GM18873 (cell line): Measurements from ENCODE around the gene RABGAP1L.
"Not testable (repeated sequence)": the region's sequence is repeated elsewhere in the genome, so short reads cannot be mapped to it uniquely, and the experiment has no call there.

Source experiments
- ATAC-seq: cut with Tn5 transposase; IDR thresholded peaks from one replicate; pipeline ENCODE4 v1.9.1; 2021; ENCODE audit warnings: mild to moderate bottlenecking, moderate library complexity, moderate number of reproducible peaks; ENCODE audit not compliant: unreplicated experiment, low FRiP score

The RABGAP1L gene

DNA sequence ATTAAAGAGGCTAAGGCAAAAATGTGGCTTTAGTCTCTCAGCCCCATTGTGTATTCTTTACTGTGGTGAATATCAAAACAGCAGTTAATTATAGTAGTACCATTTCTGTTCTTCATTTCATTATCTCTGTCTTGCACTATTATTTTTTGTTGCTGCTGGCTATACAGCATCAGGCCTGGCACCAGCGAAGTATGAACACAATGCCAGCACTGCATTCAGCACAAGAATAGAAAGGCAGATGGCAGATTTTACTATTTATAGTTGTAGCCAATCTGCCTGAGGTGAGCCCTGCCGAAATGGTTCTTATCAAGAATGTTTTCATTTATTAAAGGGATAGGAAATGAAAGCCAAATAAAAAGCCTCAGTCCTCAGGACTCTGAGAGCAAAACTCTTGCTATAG, 360.5 kb downstream of the RABGAP1L start:
- no peak for ATAC-seq

DNA sequence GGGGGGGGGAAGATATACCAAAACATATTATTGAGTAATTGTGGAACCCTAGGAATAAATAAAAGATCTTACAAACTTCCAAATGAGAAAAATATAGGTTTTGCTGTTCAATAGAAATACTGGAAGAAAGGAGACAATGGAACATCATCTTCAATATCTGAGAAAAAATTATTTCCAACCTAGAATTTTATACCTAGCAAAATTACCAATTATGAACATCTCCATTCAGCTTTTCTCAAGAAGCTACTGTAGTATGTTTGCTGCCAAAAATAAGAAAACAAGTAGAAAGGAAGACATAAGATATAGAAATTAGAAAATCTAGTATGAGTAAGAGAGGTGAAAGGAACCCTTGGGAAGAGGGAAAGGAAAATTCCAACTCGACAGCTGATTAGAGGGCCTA, 372.4 kb downstream of the RABGAP1L start:
- ATAC-seq = no peak

DNA sequence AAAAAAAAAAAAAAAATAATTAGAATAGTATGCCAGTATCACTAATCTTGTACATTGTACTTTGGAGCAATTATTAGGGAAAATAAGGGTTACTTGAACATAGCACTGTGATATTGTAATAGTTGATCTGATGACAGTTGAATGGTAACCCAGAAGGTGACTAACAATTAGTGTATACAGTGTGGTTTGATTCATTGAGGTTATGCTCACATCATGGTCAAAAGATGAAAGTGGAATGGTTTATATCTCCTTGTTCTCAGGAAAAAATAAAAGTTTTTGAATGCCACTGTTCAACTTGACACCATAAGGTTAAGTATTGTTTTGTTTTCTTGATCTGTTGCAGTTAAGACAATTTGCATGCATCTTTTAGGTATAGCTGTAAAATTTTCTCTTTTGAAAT, 375.5 kb downstream of the RABGAP1L start:
- ATAC-seq = no peak

DNA sequence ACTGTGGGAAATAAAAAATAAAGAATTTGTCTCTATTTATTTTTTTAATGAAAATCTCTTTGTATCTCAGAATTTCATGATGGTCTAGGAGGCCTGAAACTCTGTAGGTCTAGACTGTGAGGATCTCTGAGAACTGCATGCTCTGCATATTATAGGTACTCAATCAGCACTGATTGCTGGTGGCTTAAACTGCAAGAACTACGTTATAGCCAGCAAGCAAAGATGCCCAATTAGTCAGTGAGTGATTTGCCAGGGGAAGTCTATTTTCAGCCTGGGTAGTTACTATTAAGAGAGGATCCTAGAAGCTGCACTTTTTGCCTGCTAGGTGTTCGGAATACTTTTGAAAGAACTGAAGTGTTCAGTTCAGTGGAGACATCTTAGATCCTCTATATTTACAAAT, 375.9 kb downstream of the RABGAP1L start:
- ATAC-seq = no peak

DNA sequence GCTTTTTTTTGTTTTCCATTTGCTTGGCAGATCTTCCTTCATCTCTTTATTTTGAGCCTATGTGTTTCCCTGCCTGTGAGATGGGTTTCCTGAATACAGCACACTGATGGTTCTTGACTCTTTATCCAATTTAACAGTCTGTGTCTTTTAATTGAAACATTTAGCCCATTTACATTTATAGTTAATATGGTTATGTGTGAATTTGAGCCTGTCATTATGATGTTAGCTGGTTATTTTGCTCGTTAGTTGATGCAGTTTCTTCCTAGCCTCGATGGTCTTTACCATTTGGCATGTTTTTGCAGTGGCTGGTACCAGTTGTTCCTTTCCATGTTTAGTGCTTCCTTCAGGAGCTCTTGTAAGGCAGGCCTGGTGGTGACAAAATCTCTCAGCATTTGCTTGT, 384.1 kb downstream of the RABGAP1L start:
- ATAC-seq = not testable (repeated sequence)

DNA sequence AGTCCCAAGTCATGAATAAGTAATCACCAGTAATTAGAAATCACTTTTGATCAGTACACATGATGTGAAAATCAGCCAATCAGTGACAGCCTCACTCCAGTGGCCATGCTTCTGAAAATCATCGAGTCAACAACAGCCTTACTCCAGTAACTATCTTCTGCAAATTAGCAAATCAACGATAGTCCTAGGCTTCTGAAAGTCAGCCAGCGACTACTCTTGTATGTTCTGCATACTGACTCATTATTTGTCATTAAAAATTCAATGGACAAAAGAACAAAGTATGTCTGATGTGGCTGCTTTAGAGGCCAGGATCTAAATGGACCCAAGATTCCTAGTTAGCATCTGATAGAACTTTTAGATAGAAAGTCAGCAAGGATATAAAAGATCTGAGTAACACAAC, 391.0 kb downstream of the RABGAP1L start:
- no peak for ATAC-seq

DNA sequence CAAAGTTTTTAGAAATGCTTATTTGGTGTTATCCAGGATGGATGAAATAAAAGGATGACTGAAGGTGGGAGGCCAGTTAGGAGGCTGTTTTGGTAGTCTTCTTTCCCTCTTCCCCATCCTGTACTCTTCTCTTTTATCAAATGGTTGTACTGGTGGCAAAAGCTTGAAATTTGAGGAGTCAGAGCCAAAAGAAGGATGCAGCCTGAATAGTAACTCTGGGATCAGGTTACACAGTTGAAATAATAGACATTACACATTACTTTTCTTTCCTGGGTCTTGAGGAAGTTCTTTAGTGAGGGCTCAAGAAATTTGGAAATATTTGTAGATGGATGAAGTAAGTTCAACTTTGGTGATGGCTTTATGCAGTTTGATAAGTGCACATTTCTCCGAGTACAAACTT, 397.1 kb downstream of the RABGAP1L start:
- no peak for ATAC-seq

DNA sequence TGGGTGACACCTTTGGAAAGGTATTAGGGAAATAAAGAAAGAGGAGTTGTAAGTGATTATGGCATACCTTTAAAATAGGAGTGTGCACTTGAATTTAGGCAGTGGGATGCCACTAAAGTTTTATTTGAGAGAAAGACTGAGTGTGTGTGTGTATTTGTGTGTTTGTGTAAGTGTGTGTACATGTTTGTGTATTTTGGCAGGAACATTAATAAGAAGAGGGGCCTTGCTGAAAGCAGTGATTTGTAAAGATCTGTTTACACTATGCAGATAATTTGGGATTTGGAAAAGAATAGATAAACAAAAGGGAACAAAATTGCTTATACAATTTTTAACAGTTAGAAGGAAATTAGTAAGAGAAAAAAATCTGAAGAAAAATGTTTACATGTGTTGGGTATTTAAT, 409.2 kb downstream of the RABGAP1L start:
- ATAC-seq = no peak

DNA sequence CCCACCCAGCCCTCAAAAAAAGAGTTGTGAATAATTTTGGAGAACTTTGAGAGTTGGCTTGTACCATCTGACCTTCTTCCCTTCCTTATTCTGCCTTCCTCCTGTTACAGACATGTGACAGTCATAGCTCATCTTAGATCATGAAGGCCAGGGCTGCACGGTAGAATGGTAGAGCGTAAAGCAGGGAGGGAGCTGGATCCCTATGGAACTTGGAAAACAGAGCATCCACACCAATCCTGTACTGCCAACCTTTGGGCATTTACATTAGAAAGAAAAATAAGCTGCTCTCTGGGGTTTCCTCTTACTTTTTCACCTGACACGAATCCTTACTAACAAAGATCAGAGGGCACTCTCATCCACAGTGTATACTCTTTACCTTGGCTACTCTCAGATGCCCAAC, 409.9 kb downstream of the RABGAP1L start:
- ATAC-seq = no peak

DNA sequence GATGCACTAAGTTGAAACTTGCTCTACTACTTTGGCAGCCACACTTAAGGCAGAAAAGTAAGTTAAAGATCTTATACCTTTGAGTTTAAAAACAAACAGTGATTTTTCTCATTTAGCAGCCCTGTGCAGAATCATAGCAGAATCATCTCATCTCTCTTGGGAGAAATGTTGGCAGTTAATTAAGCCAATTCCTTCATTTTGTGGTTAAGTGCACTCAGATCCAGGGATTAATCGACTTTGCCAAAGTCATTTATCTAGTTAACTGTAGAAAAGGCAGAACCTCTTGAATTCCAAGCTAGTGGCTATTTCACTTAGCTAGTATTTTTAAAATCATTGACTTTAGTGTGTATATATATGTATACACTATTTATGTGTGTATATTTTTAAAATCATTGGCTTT, 413.5 kb downstream of the RABGAP1L start:
- no peak for ATAC-seq

DNA sequence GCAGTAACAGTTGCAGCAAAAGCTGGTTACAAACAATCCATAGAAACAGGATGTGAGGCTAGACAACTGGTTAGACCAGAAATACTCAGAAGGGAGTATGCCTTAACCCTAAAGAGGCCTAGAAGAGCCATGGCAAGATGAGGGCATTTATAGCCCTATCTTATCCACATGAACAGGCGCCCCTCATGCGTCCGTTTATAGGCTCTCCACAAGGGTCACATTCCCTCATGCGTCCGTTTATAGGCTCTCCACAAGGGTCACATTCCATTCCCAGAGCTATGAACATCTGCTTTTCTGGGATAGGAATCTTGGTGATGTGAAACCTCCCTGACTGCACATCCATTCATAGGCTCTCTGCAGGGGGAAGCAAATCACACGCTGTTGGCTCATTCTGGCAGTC, 416.8 kb downstream of the RABGAP1L start:
- not testable (repeated sequence) for ATAC-seq

DNA sequence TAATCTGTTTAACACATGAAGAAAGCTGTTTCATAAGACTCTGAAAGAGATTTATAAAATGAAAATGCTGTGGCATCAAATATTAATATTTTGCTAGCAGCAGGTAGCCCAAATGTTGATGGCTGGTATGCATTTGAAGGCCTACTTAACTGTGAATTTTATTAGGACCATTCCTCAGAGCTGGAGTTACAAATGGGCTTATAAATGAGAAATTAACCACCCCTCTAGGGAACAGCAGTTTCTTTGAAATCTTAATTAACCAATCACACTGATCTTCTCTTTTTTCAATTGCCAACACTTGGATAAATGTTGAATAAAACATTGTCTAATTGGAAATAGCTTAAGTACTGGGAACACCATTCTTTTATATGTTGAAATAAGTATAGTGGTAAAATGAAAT, 418.4 kb downstream of the RABGAP1L start:
- no peak for ATAC-seq

DNA sequence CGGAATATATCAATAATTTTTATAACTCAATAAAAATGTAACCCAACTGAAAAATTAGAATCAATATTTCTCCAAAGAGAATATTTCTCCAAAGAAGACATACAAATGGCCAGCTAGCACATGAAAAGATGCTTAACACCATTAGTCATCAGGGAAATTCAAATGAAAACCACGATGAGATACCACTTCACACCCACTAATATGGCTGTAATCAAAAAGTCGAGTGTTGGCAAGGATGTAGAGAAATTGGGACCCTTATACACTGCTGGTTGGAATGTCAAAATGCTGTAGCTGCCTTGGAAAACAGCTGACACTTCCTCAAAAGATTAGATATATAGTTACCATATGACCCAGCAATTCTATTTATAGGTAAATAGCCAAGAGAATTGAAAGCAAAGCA, 421.5 kb downstream of the RABGAP1L start:
- ATAC-seq = no peak

DNA sequence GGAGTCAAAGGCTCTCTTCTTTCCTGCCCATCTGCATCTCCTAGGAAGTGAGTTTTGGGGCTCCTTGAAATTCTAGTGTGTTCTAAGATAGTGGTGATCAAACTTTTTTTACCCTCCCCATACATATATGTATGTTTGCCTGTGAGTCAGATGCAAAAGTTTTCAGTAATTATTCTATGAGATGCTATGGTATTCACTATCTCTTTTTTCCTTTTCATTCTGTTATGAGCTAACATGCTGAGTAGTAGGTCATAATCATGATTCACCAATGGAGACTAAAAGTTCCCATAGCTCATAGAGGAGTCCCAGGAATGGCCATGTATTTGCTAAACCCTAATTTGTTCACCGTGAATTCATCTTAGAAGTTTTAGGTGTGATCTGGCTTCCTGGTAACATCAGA, 424.0 kb downstream of the RABGAP1L start:
- ATAC-seq = no peak

DNA sequence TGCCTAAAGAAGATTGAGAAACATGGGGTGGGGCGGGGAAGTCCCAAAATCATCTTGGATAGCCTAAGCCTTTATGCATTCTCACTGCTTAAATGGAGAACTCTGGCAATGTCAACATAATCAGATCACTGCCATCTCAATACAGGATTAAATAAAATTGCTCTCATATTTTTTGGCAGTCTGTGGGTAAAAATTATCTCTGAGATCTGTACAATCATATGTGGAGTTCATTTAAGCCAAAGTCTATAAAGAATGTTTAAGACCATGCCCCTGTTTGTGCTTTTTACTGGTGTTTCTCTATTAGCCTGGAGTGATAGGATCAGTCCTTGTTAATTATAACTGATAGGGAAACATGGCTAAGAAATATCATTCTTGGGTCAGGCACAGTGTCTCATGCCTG, 424.8 kb downstream of the RABGAP1L start:
- no peak for ATAC-seq

DNA sequence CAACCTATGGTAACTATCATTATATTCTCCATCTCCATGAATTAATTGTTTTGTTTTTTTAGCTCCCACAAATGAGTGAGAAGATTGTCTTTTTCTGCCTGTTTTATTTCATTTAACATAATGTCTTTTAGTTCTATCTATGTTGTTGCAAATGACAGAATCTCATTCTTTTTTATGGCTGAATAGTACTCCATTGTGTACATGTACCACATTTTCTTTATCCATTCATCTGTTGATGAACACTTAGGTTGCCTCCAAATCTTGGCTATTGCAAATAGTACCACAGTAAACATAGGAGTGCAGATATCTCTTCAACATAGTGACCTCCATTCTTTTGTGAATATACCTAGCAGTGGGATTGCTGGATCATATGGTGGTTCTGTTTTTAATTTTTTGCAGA, 429.3 kb downstream of the RABGAP1L start:
- not testable (repeated sequence) for ATAC-seq

DNA sequence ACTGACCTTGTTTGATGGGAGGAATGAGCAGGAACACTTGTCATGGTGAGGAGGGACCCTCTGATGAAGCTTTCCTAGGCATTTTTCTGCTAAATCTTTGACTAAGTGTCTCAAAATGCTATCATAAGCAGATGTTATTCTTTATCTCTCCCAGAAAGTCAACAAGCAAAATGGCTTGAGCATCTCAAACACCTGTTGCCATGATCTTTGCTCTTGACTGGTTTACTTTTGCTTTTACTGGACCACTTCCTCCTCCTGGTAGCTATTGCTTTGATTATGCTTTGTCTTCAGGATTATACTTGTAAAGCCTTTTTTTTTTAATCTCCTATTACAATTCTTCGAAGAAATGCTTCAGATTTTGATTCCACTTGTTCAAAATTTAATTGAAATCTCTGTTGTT, 445.9 kb downstream of the RABGAP1L start:
- ATAC-seq = no peak

DNA sequence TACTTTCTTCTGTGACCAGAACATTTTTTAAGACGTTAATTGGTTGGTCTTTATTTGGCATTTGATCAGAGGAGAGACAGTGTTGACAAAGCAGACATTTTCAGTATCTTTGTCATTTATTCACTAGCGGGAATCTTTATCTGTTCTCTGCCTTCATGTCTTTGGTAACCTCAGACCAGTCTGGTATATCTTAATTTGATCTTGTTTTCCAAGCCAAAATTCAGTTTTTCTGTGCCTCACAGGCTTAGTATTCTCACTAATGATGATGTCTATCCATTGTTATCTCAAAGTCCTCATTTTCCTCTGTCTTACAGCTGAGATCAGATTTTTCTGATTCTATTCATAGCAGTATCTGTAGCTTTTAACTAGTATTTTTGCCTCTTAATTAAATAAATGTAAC, 447.2 kb downstream of the RABGAP1L start:
- no peak for ATAC-seq

DNA sequence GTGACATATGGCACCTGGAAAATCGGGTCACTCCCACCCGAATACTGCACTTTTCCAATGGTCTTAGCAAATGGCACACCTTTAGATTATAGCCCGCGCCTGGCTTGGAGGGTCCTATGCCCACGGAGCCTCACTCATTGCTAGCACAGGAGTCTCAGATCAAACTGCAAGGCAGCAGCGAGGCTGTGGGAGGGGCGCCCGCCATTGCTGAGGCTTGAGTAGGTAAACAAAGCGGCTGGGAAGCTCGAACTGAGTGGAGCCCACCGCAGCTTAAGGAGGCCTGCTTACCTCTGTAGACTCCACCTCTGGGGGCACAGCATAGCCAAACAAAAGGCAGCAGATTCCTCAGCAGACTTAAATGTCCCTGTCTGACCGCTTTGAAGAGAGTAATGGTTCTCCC, 458.6 kb downstream of the RABGAP1L start:
- ATAC-seq = not testable (repeated sequence)

DNA sequence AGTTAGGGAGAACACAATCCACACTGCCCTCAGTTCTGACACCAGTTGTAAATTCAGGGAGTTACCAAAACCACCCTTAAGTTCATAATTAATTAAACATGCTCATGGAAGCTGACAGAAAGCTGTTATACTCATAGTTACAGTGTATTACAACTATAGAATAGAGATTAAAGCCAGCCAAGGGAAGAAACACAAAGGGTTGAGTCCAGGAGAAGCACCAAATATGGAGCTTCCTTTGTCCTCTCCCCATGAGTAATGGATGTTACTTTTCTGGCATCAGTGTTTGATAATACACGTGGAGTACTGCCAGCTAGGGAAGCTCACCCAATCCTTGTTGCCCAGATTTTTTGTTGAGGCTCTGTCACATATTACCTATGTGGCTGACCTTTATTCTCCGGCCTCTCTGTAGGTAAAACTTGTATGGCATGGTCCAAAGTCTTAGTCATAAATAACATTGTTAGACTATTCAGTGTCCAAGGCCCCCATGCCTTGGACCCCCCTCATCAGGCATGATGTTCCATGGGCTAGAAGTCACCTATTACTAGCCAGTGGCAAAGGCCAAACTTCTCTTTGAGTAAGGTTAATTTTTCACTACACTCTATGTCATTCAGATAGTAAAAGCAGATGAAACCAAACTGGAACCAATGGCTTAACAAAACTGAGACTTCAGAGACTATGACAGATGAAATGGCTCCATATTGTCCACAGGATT, 464.2 kb downstream of the RABGAP1L start:
- no peak for ATAC-seq

DNA sequence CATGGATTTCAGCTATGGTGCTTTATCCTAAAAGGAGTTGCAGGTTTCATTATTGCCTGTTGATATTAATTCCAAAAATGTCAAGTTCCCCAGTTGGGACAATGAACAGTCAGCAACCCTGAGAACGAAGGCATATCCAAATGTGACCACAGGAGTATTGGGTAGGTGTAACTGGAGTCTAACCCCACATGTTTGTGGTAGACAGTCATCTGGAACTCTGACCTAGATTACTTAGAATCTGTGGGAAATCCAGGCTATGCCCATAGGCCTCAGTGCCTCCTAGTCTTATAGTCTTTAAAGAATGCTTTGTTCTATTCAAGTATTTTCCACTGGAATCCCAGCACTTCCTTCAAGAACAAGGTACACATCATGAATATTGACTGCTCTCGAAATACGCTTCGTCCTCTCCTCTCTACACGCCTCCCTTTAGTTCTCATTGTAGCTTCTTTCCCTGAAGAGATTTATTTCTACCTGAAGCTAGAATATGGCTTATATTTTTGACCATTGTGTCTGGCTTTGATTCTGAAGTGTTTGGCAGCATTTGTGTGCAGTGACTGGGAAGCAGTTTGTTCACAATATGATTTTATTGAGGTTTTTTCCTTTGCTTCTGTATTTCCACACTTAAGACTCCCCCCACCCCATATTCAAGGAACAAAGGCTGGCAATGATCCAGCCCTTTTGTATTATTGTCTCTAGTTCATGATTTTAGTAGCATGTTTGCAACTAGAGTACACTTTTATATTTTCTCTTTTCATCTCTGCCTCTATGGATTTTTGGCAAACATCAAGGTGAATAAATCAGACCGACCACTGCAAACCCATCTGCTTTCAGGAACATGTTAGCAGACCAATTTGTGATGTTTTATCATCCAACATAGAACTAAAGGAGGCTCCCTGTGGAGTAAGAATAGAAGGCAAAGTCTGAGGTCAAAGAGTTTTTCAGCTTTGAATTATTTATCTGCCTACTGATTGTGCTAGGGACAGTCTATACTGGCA, 467.0 kb downstream of the RABGAP1L start:
- no peak for ATAC-seq

DNA sequence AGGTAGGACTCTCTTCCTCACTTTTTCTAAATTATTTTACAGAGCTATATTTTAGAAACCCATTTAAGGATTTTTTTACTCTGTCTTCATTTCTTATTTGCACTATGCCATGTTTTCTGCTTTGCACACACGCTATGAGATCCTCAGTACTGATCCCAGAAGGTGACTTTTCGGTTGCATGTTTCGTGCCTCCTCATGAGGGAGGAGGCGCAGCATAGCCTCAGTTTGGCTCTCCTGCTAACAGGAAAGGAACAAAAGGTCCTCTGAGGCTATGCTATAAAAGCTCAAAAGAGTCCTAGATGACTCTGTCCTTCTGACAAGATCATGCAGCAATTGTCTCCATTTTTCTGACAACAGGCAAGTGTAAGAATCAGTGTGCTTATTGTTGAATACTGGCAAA, 478.2 kb downstream of the RABGAP1L start:
- ATAC-seq = no peak
